Vagina (tissue), 2 donors: Measurements from ENCODE around the gene ARHGAP40.

ENCODE experiments used
- CTCF ChIP-seq, 3 experiments: fragments of 450-650 bp in 2 of 3; fragments of 200-600 bp in 1 of 3; sonication (generic) in 1 of 3; IDR thresholded peaks; one replicate each; pipeline ENCODE4 v1.5.1; 2017 to 2019; ENCODE audit warnings: antibody characterized with exemption in 3 of 3, mild to moderate bottlenecking in 2 of 3, moderate library complexity in 2 of 3
- POLR2A ChIP-seq, 2 donors: fragments of 450-650 bp; IDR thresholded peaks; one replicate each; pipeline ENCODE4 v1.6.1; 2017; ENCODE audit warnings: antibody characterized with exemption in 2 of 2, mild to moderate bottlenecking in 2 of 2, moderate library complexity in 2 of 2
- POLR2AphosphoS5 ChIP-seq, 2 donors: sonication (generic); formaldehyde crosslinking; IDR thresholded peaks; one replicate each; pipeline ENCODE4 v1.9.0; 2017; ENCODE audit warnings: antibody characterized with exemption in 2 of 2, mild to moderate bottlenecking in 2 of 2, low read depth in 1 of 2; ENCODE audit not compliant: insufficient read depth in 1 of 2

- no peak for TF ChIP-seq CTCF (IDR thresholded peaks at IDR 0.05)
- TF ChIP-seq POLR2AphosphoS5 (IDR thresholded peaks at IDR 0.05; ENCODE audit: insufficient read depth in 1 of 2, low read depth in 1 of 2): no peak
- no peak for TF ChIP-seq POLR2A (IDR thresholded peaks at IDR 0.05)
These were observed 70.9 kb downstream of the ARHGAP40 start for GRCh38 chr20:38672504-38672903.
